NCI-H146 treated with DMSO at 0.1 percent for 48 hours (cell line): ENCODE data around the gene GP1BB.
"Not testable (repeated sequence)": the region's sequence is repeated elsewhere in the genome, so short reads cannot be mapped to it uniquely, and the experiment has no call there.

Experiments
- DNase-seq: peaks from one replicate; lab custom pipeline; 2025; ENCODE audit not compliant: unreplicated experiment; lab: John Stamatoyannopoulos, UW

GP1BB gene

DNA sequence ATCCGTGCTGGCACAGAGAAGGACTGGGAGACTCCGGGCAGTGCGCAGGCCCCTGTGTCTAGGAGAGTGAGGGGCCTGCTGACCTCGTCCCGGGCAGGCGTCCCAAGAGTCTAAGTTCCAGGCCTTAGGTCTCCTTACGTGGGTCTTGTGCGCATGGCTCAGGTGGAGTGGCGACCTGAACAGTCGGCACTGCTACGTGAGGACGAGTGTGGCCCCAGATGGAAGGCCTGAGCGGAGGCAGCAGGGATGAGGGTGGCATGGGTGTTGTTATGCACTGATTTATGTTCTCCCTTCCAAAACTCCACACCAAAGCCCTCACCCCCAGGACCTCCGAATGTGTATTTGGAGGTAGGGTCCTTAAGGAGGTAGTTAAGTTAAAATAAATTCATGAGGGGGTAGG, 29.8 kb upstream of the GP1BB start:
- DNase-seq = no peak

DNA sequence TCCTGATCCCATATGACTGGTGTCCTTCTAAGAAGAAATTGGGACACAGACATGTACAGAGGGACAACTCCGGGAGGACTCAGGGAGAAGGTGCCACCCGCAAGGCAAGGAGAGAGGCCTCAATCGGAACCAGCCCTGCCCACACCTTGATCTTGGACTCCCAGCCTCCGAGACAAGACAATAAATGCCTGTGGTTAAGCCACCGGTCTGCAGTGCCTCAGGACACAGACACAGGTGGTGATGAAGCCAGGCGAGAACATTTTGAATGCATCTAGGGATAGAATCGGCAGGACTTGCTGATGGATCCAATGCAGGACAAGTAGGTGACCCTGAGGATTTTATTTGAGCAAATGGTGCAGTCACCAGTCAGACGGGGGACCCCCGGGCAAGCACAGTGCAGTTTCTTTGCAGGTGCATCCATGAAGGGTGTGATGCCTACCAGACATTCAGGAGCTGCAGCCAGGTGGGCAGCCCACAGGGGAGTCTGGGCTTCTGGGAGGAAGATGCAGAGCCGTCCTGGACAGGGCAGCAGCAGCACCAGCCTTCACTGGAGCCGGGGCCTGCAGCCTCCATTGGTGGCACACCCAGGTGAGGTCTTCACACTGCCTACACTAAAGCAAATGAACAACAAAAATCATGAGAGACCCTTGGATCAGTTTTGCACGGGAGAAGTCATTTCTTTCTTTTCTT, 29.2 kb upstream of the GP1BB start:
- no peak for DNase-seq

DNA sequence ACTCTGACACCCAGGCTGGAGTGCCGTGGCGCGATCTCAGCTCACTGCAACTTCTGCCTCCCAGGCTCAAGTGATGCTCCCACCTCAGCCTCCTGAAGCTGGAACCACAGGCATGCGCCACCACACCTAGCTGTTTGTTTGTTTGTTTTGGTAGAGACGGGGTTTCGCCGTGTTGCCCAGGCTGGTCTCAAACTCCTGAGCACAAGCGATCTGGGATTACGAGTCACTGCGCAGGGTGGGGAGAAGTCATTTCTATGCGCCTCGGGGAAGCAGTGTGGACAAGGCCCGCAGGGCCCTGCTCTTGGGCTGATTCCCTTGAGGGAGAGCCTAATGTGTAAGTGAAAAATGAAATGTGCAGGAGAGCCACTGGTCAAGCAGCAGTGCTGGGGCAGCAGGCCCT, 28.6 kb upstream of the GP1BB start:
- no peak for DNase-seq

DNA sequence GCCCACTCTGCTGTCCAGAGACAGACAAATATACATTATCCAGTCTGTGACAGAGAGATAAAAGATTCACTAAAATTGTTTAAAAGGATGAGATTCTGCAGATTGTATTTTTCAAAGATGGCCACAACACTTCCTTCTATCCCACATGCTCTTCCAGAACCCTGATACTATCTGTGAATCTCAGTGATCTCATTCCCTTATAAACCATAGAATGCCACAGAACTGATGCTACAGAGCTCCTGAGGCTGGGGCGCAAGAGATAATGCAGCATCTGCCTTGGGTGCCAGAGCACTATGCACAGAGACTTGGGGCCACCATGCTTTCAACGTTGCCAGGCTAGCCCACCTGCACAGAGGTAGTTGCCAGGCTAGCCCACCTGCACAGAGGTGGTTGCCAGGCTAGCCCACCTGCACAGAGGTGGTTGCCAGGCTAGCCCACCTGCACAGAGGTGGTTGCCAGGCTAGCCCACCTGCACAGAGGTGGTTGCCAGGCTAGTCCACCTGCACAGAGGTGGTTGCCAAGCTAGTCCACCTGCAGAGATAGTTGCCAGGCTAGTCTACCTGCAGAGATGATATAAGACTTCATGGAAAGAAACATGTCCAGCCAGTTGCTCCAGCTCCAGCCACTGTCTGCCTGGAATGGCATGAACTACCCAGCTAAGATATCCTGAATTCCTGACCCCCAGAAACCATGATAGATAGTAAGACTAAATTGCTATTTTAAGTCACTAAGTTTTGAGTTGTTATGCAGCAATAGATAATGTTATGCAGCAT, 26.6 kb upstream of the GP1BB start:
- no peak for DNase-seq

- DNase-seq = not testable (repeated sequence)
Measured at GRCh38 chr22:19697871-19698270, 25.5 kb upstream of the GP1BB start.

- no peak for DNase-seq
Measured at GRCh38 chr22:19700790-19701419, 22.4 kb upstream of the GP1BB start.

DNA sequence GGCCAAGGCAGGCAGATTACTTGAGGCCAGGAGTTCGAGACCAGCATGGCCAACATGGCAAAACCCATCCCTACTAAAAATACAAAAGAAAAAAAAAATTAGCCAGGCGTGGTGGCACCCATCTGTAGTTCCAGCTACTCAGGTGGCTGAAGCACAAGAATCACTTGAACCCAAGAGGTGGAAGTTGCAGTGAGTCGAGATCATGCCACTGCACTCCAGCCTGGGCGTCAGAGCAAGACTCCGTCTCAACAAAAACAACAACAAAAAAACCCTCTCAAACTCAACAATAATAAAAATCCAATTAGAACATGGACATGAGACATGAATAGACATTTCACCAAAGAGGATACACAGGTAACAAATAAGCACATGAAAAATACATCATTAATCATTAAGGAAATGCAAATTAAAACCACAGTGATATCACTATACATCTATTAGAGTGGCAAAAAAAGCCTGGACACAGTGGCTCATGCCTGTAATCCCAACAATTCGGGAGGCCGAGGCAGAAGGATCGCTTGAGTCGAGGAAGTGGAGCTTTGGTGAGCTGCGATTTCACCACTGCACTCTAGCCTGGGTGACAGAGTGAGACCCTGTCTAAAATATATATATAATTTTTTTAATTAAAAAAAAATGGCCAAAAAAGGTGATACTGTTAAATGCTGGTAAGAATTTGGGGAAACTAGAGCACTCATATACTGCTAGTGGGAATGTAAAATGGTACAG, 21.8 kb upstream of the GP1BB start:
- DNase-seq = no peak

DNA sequence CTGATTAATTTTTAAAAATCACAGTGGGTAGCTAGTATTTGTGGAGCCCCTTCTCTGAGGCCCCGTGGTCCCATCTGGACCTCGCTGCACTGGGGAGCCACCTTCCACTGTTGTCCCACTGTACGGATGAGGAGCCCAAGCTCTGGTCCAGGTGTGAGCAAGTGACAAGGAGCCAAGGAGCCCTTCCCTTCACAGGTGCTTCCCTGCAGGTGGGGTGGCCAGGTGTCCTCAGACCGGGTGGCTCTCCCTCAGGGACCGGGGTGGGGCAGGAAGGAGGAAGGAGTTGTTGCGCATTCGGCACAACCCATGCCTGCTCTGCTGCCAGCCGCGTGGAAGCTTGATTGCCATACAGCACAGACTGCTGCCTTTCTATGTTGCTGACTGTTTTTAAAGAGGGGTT, 19.5 kb upstream of the GP1BB start:
- DNase-seq = no peak

- DNase-seq = no peak
Measured at GRCh38 chr22:19704355-19705015, 18.9 kb upstream of the GP1BB start.

- no peak for DNase-seq
Measured at GRCh38 chr22:19705181-19705934, 18.0 kb upstream of the GP1BB start.

GRCh38 chr22:19706661-19707151, 16.6 kb upstream of the GP1BB start:
- DNase-seq = no peak

GRCh38 chr22:19707347-19708290, 15.7 kb upstream of the GP1BB start:
- DNase-seq = no peak

GRCh38 chr22:19708321-19709011, 14.9 kb upstream of the GP1BB start:
- DNase-seq = no peak

- DNase-seq = no peak
Measured at GRCh38 chr22:19709063-19709769, 14.1 kb upstream of the GP1BB start.

- no peak for DNase-seq
Measured at GRCh38 chr22:19710020-19710768, 13.1 kb upstream of the GP1BB start.

GRCh38 chr22:19710769-19711106, 12.6 kb upstream of the GP1BB start:
- DNase-seq = no peak

GRCh38 chr22:19713245-19713644, 10.1 kb upstream of the GP1BB start:
- no peak for DNase-seq
